K562 (cell line): ENCODE results near the gene ADCY5. TPM values are rescaled to one million over a fixed set of nuclear protein-coding genes. Genes with fewer than 3 reads are reported as not detected.

Experiments used
- ATAC-seq: fragments of 200-7000 bp; cut with Tn5 transposase; 3 replicates; pipeline ENCODE4 v1.9.1; 2020; ENCODE audit warnings: moderate library complexity
- BruUV-seq: library from RNA; stranded (reverse); fragments of 400-500 nt; replicated peaks from 2 replicates; lab custom pipeline; 2021; lab: Mats Ljungman, UMichigan
- CTCF ChIA-PET: fragments of 300-600 bp; formaldehyde crosslinking; extraction: SDS; loops from one replicate; lab custom pipeline; 2021; ENCODE audit warnings: low intra/inter-chr PET ratio; lab: Yijun Ruan, JAX
- POLR2A ChIA-PET: fragments of 300-600, 350-650 bp; sonication (Branson Sonifier 250); formaldehyde crosslinking; extraction: SDS; loops from one replicate; lab custom pipeline; 2021; ENCODE audit warnings: antibody characterized with exemption, inconsistent platforms; lab: Yijun Ruan, JAX
- DNase-seq, 4 experiments: peaks; one replicate each; pipeline versions ENCODE4 v3.0.0 to v3.0.0-alpha.2; 2011 to 2018; ENCODE audit warnings: low spot score in 3 of 4, mixed read lengths in 3 of 4; ENCODE audit errors: extremely low read depth in 1 of 4
- FAIRE-seq: peaks from 2 replicates; lab custom pipeline; 2011; peaks lifted over from hg19 to GRCh38; lab: Jason Lieb, UNC
- H2AFZ ChIP-seq: 2 replicates; pipeline ENCODE4 v1.6.0; 2011; ENCODE audit warnings: low read depth, low read length, control low read depth, inconsistent platforms
- H3K27ac ChIP-seq: fragments of 200-600 bp; 3 replicates; pipeline ENCODE4 v1.8.0; 2011; ENCODE audit warnings: low read depth, mild to moderate bottlenecking, control low read depth, inconsistent platforms, low read length, moderate library complexity, mixed read lengths; ENCODE audit errors: extremely low read depth
- H3K27me3 ChIP-seq, 2 experiments: fragments of 300-600 bp in 1 of 2; 2 replicates in 1 of 2; 3 replicates in 1 of 2; pipeline versions ENCODE4 v1.6.0 to v1.8.0; 2011; ENCODE audit warnings: inconsistent platforms in 2 of 2, low read length in 2 of 2, mild to moderate bottlenecking in 1 of 2, mixed read lengths in 1 of 2, moderate library complexity in 1 of 2; ENCODE audit not compliant: control insufficient read depth in 2 of 2, insufficient read depth in 2 of 2
- H3K36me3 ChIP-seq: fragments of 300-600 bp; 3 replicates; pipeline ENCODE4 v1.8.0; 2011; ENCODE audit warnings: mild to moderate bottlenecking, low read length, inconsistent platforms; ENCODE audit not compliant: control insufficient read depth, insufficient read depth
- H3K4me1 ChIP-seq, 2 experiments: fragments of 200-600 bp in 1 of 2; replicated peaks in 1 of 2; 2 replicates in 1 of 2; 3 replicates in 1 of 2; pipeline versions ENCODE4 v1.5.1 to v1.8.0; 2011; ENCODE audit warnings: inconsistent platforms in 2 of 2, low read length in 2 of 2, mild to moderate bottlenecking in 1 of 2, mixed read lengths in 1 of 2, moderate library complexity in 1 of 2; ENCODE audit not compliant: control insufficient read depth in 2 of 2, insufficient read depth in 2 of 2
- H3K4me2 ChIP-seq: 2 replicates; pipeline ENCODE4 v1.6.1; 2011; ENCODE audit warnings: low read length, control low read depth, inconsistent platforms, mixed read lengths; ENCODE audit not compliant: insufficient read depth
- H3K4me3 ChIP-seq: fragments of 200-600 bp; sonication (generic), shearing (Covaris generic); 2 replicates; pipeline ENCODE4 v1.5.1; 2016; ENCODE audit warnings: control low read depth, inconsistent platforms
- H3K79me2 ChIP-seq: fragments of 200-600 bp; 3 replicates; pipeline ENCODE4 v1.8.0; 2011; ENCODE audit warnings: low read length, inconsistent platforms; ENCODE audit not compliant: control insufficient read depth, insufficient read depth
- H3K9ac ChIP-seq, 2 experiments: 2 replicates each; pipeline versions ENCODE4 v1.6.0 to v1.6.1; 2011; ENCODE audit warnings: low read depth in 2 of 2, low read length in 2 of 2, control low read depth in 1 of 2, inconsistent platforms in 1 of 2, mild to moderate bottlenecking in 1 of 2, mixed read lengths in 1 of 2; ENCODE audit not compliant: insufficient read depth in 1 of 2
- H3K9me1 ChIP-seq: one replicate; pipeline ENCODE4 v1.6.0; 2011; ENCODE audit warnings: inconsistent platforms, mild to moderate bottlenecking, low read length, moderate library complexity; ENCODE audit not compliant: control insufficient read depth, insufficient read depth
- H3K9me3 ChIP-seq: replicated peaks from 2 replicates; pipeline ENCODE4 v1.5.1; 2011; ENCODE audit warnings: low read depth, low read length, inconsistent platforms; ENCODE audit not compliant: control insufficient read depth, insufficient read depth
- H4K20me1 ChIP-seq: replicated peaks from 2 replicates; pipeline ENCODE4 v1.6.1; 2011; ENCODE audit warnings: low read length, inconsistent platforms, mixed read lengths; ENCODE audit not compliant: control insufficient read depth, insufficient read depth
- DACH1 ChIP-seq: fragments of 450-650 bp; IDR thresholded peaks from 2 replicates; pipeline ENCODE4 v1.6.1; 2018; ENCODE audit not compliant: partially characterized antibody
- FOSL1 ChIP-seq: fragments of 200-800 bp; sonication (Bioruptor generic); conservative IDR thresholded peaks from 2 replicates; pipeline ENCODE4 v1.6.1; 2016; ENCODE audit warnings: missing genetic modification characterization, missing compliant biosample characterization
- GABPA ChIP-seq: fragments of 200-800 bp; sonication (Bioruptor generic); conservative IDR thresholded peaks from 2 replicates; pipeline ENCODE4 v1.6.1; 2016; ENCODE audit warnings: low read depth, missing genetic modification characterization, missing compliant biosample characterization
- MAFK ChIP-seq: IDR thresholded peaks from 2 replicates; pipeline ENCODE4 v1.6.1; 2011; ENCODE audit warnings: low read length, improper control_type of control experiment
- SRSF7 ChIP-seq: fragments of 200-400 bp; formaldehyde crosslinking; optimal IDR thresholded peaks from 2 replicates; pipeline ENCODE3; 2017; ENCODE audit warnings: mild to moderate bottlenecking, low read depth, low read length
- THRA ChIP-seq: fragments of 450-650 bp; IDR thresholded peaks from 2 replicates; pipeline ENCODE4 v1.6.1; 2017; ENCODE audit warnings: mild to moderate bottlenecking, moderate library complexity
- TSHZ1 ChIP-seq: fragments of 250-450 bp; sonication (Bioruptor Pico); IDR thresholded peaks from 2 replicates; pipeline ENCODE4 v1.4.0; 2020; ENCODE audit warnings: mild to moderate bottlenecking, moderate library complexity
- USF2 ChIP-seq: sonication (generic); formaldehyde crosslinking; IDR thresholded peaks from 2 replicates; pipeline ENCODE4 v1.5.0; 2020; ENCODE audit warnings: missing genetic modification reagents
- VEZF1 ChIP-seq: fragments of 200-800 bp; sonication (Bioruptor generic); IDR thresholded peaks from 2 replicates; pipeline ENCODE4 v1.6.1; 2017; ENCODE audit warnings: missing genetic modification characterization, missing compliant biosample characterization
- ZNF12 ChIP-seq: sonication (generic); formaldehyde crosslinking; IDR thresholded peaks from 2 replicates; pipeline ENCODE4 v1.4.0; 2020; ENCODE audit warnings: mild to moderate bottlenecking, missing genetic modification reagents
- ZNF134 ChIP-seq: fragments of 250-450 bp; sonication (Bioruptor Pico); conservative IDR thresholded peaks from 2 replicates; pipeline ENCODE4 v1.4.0; 2020
- WGBS: fragments of 100-300 bp; shearing (Covaris generic); methylation state at CpG from one replicate; pipeline ENCODE4 v1.1.6; 2016; ENCODE audit warnings: low coverage, mixed read lengths; ENCODE audit not compliant: insufficient coverage; ENCODE audit errors: missing lambda C conversion rate; 5-methylcytosine and 5-hydroxymethylcytosine counted together
- in situ Hi-C: fragments of 300-500 bp; cut with MboI; formaldehyde crosslinking; loops from 4 replicates; pipeline ENCODE4 v1.15.0; 2018; ENCODE audit warnings: inconsistent platforms, mixed read lengths
- intact Hi-C: fragments of 100-400 bp; cut with micrococcal nuclease; formaldehyde crosslinking; loops from 2 replicates; pipeline ENCODE4 v1.14.2; 2022
- polyA plus RNA-seq, 8 experiments: library from polyadenylated mRNA; depleted of rRNA in 4 of 8; stranded (reverse) in 5 of 8; unstranded in 3 of 8; fragments of >200 nt; fragmentation: Nextera tagmentation in 2 of 8; fragmentation: Illumina TruSeq in 1 of 8; extraction: Ambion mirVana in 2 of 8; extraction: Trizol in 1 of 8; gene quantifications; 2 replicates each; pipeline versions ENCODE4 v1.2.1 to v1.2.3, GENCODE V29; 2011 to 2014; ENCODE audit warnings: inconsistent platforms in 1 of 8, missing spikeins in 1 of 8
- total RNA-seq, 7 experiments: library from RNA; depleted of rRNA in 6 of 7; stranded (reverse); fragments of >200 nt in 6 of 7; fragmentation: Illumina TruSeq in 2 of 7; extraction: Trizol in 2 of 7; gene quantifications; 2 replicates each; pipeline versions ENCODE4 v1.2.1 to v1.2.3, GENCODE V29; 2011 to 2021; ENCODE audit warnings: low replicate concordance in 1 of 7

The ADCY5 gene
- total and polyA plus RNA-seq, 9 of the 15 experiments (the other 6 are each of a cell fraction or from before 2014, with no cell fraction given) = under 0.01 TPM; not detected in 8

- ChIA-PET POLR2A (no interaction called here), CTCF (no interaction called here)
- WGBS = 27% methylated on average over 6 of the region's 6 CpGs
- no peak for FAIRE-seq
- Histone ChIP-seq H3K9me1 (no peaks in the 10 kb centered on the region), H3K4me2 (no peak overlapping the region), H2AFZ (no peak overlapping the region), H3K79me2 (no peaks in the 10 kb centered on the region), H3K36me3 (no peaks in the 10 kb centered on the region), H3K27me3 (peaks cover 0 to 29% of the 10 kb centered on the region in 2 experiments; a peak in 2 of 5 replicates), H3K9ac (no peak overlapping the region), H3K4me1 (no peaks in the 10 kb centered on the region; a peak in 1 of 5 replicates), H3K9me3 (no peaks in the 10 kb centered on the region), H4K20me1 (peaks cover 3% of the 10 kb centered on the region; the same call in 1 of the 2 replicates), H3K4me3 (no peak overlapping the region), H3K27ac (no peak overlapping the region)
- in situ Hi-C loops = no loop called here
- DNase-seq = peak in 1 of 4 experiments; percentile 20
- intact Hi-C loops = no loop called here
- no TSS peak for BruUV-seq
- 0 out of 3 replicates have a peak, but pooled peaks have one; percentile 26 for ATAC-seq
- TF ChIP-seq VEZF1 (CRISPR knock-in tag) (peak; percentile 39; the same call in 1 of the 2 replicates), MAFK (no peak), GABPA (tag) (0 out of 2 replicates have a peak, but pooled peaks have one; percentile 5), DACH1 (no peak), FOSL1 (tag) (peak; percentile 58), TSHZ1 (0 out of 2 replicates have a peak, but pooled peaks have one; percentile 49), ZNF12 (CRISPR knock-in tag) (peak; percentile 81), USF2 (CRISPR knock-in tag) (no peak), ZNF134 (CRISPR knock-in tag) (peak; percentile 72), SRSF7 (no peak), THRA (no peak)
Observed at GRCh38 chr3:123344175-123344906, 104.5 kb downstream of the ADCY5 start.
